Thyroid gland (tissue), 4 donors: ENCODE data around the gene SAMD3. TPM values are rescaled to one million over a fixed set of nuclear protein-coding genes. Genes with fewer than 3 reads are reported as not detected.
"Not testable (repeated sequence)": the region's sequence is repeated elsewhere in the genome, so short reads cannot be mapped to it uniquely, and the experiment has no call there.

Source experiments
- DNase-seq, 2 donors: peaks; one replicate each; pipeline ENCODE4 v3.0.0-alpha.2; 2019
- H3K27ac ChIP-seq, 3 donors: fragments of 200-600 bp; sonication (generic); 1 replicate in 2 of 3; 2 replicates in 1 of 3; pipeline ENCODE4 v1.5.1; 2016 to 2019; ENCODE audit warnings: mild to moderate bottlenecking in 1 of 3, moderate library complexity in 1 of 3
- H3K27me3 ChIP-seq: fragments of 200-600 bp; sonication (generic); one replicate; pipeline ENCODE4 v1.5.1; 2019
- H3K36me3 ChIP-seq, 2 donors: fragments of 200-600 bp; sonication (generic); one replicate each; pipeline ENCODE4 v1.5.1; 2016 to 2019
- H3K4me1 ChIP-seq, 2 donors: fragments of 200-600 bp; sonication (generic); one replicate each; pipeline ENCODE4 v1.5.1; 2017 to 2019
- H3K4me3 ChIP-seq, 3 donors: fragments of 200-600 bp; sonication (generic); replicated peaks in 1 of 3; 1 replicate in 2 of 3; 2 replicates in 1 of 3; pipeline ENCODE4 v1.5.1; 2016; ENCODE audit warnings: mild to moderate bottlenecking in 1 of 3
- H3K9me3 ChIP-seq: fragments of 200-600 bp; sonication (generic); one replicate; pipeline ENCODE4 v1.5.1; 2017
- POLR2A ChIP-seq, 2 donors: fragments of 450-650 bp; IDR thresholded peaks; one replicate each; pipeline ENCODE4 v1.6.1; 2017; ENCODE audit warnings: antibody characterized with exemption in 2 of 2, mild to moderate bottlenecking in 2 of 2, moderate library complexity in 1 of 2
- WGBS, 2 donors: methylation state at CpG; one replicate each; pipeline ENCODE4 v1.1.5; 2017; 5-methylcytosine and 5-hydroxymethylcytosine counted together
- intact Hi-C: fragments of 100-400 bp; cut with DNase I; formaldehyde crosslinking; loops from one replicate; pipeline ENCODE4 v1.15.1; 2023
- total RNA-seq, 4 donors: library from RNA; depleted of rRNA; stranded (reverse); fragments of >200 nt; gene quantifications; one replicate each; pipeline ENCODE4 v1.2.3, GENCODE V29; 2016
- TF ChIP-seq, protein P1 (sequence below), 6 experiments: fragments of 200-600 bp in 3 of 6; fragments of 450-650 bp in 3 of 6; sonication (generic) in 3 of 6; IDR thresholded peaks; one replicate each; pipeline ENCODE4 v1.5.1; 2016 to 2019; ENCODE audit warnings: antibody characterized with exemption in 6 of 6, mild to moderate bottlenecking in 2 of 6, inconsistent platforms in 1 of 6, moderate library complexity in 1 of 6

Gene SAMD3
- total RNA-seq, 4 donors from 2014 or later, result 0.17 to 2.0 TPM; not detected in 2

DNA sequence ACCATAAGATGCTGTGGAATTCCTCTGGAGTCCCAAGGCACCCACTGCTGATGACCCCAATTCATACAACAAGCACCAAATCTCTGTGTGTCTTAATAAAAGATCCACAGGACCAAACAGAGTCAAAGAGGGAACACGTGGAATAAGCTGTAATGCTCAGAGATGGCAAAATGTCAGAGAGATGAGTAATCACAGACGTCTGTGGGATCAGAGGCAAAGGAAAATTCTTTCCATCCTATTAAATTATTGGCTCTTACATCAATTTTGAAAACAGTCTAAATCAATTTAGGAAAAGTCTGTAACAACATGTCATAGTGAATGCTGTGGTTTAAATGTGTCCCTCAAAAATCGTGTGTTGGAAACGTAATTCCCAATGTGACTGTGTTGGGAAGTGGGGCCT, 17.5 kb upstream of the SAMD3 start:
- no peak for DNase-seq
- H3K4me3 ChIP-seq, result no peak overlapping the region
- intact Hi-C loops, result no loop called here
- no peaks in the 10 kb centered on the region for H3K27me3 ChIP-seq
- no peaks in the 10 kb centered on the region for H3K4me1 ChIP-seq
- WGBS, 2 donors, result 68 to 69% methylated on average over 4 of the region's 4 CpGs
- no peak overlapping the region for H3K27ac ChIP-seq
- H3K36me3 ChIP-seq, result no peaks in the 10 kb centered on the region
- H3K9me3 ChIP-seq, result no peaks in the 10 kb centered on the region
- no peak for TF ChIP-seq POLR2A (IDR thresholded peaks at IDR 0.05)
- TF ChIP-seq, protein P1, sequence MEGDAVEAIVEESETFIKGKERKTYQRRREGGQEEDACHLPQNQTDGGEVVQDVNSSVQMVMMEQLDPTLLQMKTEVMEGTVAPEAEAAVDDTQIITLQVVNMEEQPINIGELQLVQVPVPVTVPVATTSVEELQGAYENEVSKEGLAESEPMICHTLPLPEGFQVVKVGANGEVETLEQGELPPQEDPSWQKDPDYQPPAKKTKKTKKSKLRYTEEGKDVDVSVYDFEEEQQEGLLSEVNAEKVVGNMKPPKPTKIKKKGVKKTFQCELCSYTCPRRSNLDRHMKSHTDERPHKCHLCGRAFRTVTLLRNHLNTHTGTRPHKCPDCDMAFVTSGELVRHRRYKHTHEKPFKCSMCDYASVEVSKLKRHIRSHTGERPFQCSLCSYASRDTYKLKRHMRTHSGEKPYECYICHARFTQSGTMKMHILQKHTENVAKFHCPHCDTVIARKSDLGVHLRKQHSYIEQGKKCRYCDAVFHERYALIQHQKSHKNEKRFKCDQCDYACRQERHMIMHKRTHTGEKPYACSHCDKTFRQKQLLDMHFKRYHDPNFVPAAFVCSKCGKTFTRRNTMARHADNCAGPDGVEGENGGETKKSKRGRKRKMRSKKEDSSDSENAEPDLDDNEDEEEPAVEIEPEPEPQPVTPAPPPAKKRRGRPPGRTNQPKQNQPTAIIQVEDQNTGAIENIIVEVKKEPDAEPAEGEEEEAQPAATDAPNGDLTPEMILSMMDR (IDR thresholded peaks at IDR 0.05), result no peak

DNA sequence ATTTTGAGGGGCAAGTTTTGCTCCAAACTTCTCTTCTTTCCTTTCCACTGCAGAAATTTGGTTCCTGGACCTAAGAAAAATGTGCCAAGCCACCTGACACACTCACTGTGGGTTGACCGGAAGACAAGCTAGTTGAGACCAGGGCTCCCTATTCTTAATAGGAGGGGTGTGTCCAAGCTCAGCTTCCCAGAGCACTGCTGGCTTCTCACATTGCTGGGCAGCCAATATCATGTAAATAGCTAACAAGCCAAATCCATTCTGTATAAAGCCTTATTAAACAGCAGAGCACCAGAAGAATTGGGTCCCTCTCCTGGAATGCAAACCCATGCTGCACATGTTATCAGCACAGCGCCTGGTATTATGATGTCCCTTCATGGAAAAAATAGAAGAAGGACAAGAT, 17.0 kb upstream of the SAMD3 start:
- no peak for TF ChIP-seq POLR2A (IDR thresholded peaks at IDR 0.05)
- TF ChIP-seq, protein P1 (IDR thresholded peaks at IDR 0.05), result no peak
- H3K36me3 ChIP-seq, result no peaks in the 10 kb centered on the region
- intact Hi-C loops, result no loop called here
- no peak overlapping the region for H3K4me3 ChIP-seq
- 83 to 87% methylated on average over 2 of the region's 2 CpGs for WGBS, 2 donors
- no peak for DNase-seq
- no peaks in the 10 kb centered on the region for H3K9me3 ChIP-seq
- H3K4me1 ChIP-seq, result no peaks in the 10 kb centered on the region
- no peak overlapping the region for H3K27ac ChIP-seq
- H3K27me3 ChIP-seq, result no peaks in the 10 kb centered on the region

DNA sequence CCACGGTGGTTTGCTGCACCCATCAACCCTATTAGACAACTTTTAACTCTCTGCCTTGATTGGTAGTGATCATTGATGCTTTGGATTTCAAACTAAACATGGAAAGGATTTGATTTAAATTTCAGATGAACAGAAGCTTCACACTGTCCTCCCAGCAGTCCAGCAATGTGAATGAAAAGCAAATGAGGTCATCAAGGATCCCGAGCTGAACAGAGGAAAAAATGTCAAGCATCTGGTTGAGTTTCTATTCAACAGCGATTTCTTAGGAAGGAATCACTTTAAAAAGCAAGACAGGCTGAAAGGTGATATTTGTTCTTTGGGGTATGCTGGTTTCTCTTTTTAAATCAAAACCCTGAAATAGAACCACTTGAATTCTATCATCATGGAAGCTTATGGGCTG, 10.6 kb upstream of the SAMD3 start:
- intact Hi-C loops, result no loop called here
- TF ChIP-seq, protein P1 (IDR thresholded peaks at IDR 0.05), result no peak
- no peak for TF ChIP-seq POLR2A (IDR thresholded peaks at IDR 0.05)
- 38 to 48% methylated on average over 3 of the region's 3 CpGs for WGBS, 2 donors

DNA sequence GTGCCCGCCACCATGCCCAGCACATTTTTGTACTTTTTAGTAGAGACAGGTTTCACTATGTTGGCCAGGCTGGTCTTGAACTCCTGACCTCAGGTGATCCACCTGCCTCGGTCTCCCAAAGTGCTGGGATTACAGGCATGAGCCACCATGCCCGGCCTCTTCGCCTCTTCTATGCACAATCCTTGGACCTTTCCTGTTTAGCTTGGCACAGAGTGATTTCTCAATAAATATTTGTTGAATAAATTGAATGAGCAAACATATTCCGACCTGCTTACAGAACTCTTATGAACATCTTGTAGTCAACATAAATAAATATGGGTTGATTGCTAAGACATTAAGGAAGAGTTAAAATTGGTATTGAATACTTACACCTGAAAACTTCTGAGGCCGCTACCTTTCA, 7.8 kb upstream of the SAMD3 start:
- 82 to 97% methylated on average over 6 of the region's 6 CpGs for WGBS, 2 donors
- H3K4me1 ChIP-seq, H3K36me3 ChIP-seq, H3K27me3 ChIP-seq, H3K9me3 ChIP-seq, H3K4me3 ChIP-seq, DNase-seq, intact Hi-C loops, H3K27ac ChIP-seq: not testable (repeated sequence)

More for the DNA sequence above, 10.6 kb upstream of the SAMD3 start:
- DNase-seq, result no peak
- Histone ChIP-seq H3K4me3 (no peak overlapping the region), H3K27ac (no peak overlapping the region), H3K27me3 (no peaks in the 10 kb centered on the region), H3K9me3 (no peaks in the 10 kb centered on the region), H3K36me3 (no peaks in the 10 kb centered on the region), H3K4me1 (no peaks in the 10 kb centered on the region)

DNA sequence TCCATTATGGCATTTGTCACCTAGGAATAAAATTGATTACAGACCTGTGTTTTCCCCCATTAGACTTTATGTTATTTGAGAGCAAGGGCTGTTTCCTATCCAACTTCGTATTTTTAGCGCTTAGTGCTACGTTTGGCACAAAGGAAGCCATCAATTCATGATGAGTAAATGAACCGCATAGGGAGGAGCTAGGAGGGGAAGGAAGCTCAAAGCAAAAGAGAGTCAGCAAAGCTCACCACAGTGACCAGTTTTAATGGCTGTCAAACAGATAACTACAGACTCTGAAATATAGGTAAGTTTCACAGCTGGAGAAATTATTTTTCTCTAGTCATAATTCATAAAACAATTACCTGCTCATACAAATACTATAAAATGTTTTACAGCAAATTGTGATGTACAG, 6.9 kb upstream of the SAMD3 start:
- H3K9me3 ChIP-seq, result no peaks in the 10 kb centered on the region
- no peak overlapping the region for H3K4me3 ChIP-seq
- no peak overlapping the region for H3K27ac ChIP-seq
- no peaks in the 10 kb centered on the region for H3K36me3 ChIP-seq
- WGBS, 2 donors, result 54 to 85% methylated on average over 4 of the region's 4 CpGs
- DNase-seq, result no peak
- TF ChIP-seq POLR2A (IDR thresholded peaks at IDR 0.05), result no peak
- no peaks in the 10 kb centered on the region for H3K27me3 ChIP-seq
- intact Hi-C loops, result no loop called here
- H3K4me1 ChIP-seq, result no peaks in the 10 kb centered on the region

DNA sequence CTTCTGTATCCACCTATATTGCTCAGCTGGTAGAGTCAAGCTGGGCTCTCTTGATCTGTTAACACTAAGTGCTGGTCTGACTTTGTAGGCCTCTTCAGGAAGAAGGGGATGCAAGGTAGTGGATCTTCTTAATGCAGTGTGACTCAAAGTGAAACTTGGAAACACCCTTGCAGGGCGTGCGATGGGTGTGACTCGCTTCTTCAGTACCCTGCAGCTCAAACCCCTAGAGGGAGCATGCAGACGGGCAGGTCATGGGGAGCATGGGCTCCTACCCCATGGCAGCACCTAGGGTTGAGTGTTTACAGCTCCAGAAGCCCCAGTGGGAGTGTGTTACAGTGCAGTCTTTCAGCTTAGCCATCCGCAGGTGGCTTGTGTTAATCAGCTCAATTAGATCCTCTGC, 757 bp upstream of the SAMD3 start:
- TF ChIP-seq, protein P1 (IDR thresholded peaks at IDR 0.05), result no peak
- no peak for TF ChIP-seq POLR2A (IDR thresholded peaks at IDR 0.05)
- H3K36me3 ChIP-seq, result no peaks in the 10 kb centered on the region
- no peak overlapping the region for H3K27ac ChIP-seq
- WGBS, 2 donors, result 71 to 89% methylated on average over 4 to 5 of the region's 5 CpGs
- H3K27me3 ChIP-seq, result no peaks in the 10 kb centered on the region
- DNase-seq, result peak in 1 of 2 donors; percentile 2
- no peaks in the 10 kb centered on the region for H3K9me3 ChIP-seq
- no peaks in the 10 kb centered on the region for H3K4me1 ChIP-seq
- H3K4me3 ChIP-seq, result no peak overlapping the region
- intact Hi-C loops, result no loop called here
